NCI-H2171 treated with DMSO at 0.1 percent for 48 hours (cell line): ENCODE data around the gene PRPF40B.

Experiments used
- DNase-seq: peaks from one replicate; lab custom pipeline; 2025; lab: John Stamatoyannopoulos, UW

PRPF40B gene

DNA sequence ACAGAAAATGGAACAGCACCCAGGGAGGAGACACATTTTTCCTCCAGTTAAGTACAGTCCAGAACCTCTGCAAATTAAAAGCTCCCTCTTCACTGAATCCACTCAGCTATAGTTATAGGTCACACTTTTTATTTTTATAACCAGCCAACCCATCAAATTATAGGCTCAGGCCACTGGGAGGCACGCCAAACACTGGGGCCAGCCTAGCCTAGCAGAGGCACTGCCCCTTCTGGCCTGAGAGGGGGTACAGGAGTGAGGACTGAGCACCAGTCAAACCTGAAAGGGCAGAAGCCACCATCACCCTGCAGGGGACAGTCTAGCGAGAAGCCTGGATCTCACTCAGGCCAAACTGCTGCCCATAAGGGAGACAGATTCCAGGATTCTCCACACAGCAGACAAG, 64.6 kb downstream of the PRPF40B start:
- no peak for DNase-seq

DNA sequence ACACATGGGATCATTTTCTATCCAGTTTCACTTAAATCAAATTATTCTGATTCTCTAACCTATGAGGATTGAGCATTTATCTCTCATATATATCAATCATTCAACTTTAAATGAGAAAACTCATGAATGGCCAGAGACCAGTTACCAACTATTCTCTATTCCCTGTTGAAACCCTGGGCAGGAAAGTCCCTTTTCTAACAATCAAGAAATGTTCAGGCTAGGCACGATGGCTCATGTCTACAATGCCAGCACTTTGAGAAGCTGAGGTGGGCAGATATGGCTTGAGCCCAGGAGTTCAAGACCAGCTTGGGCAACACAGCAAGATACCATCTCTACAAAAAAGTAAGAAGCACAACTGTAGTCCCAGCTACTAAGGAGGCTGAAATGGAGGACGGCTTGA, 65.9 kb downstream of the PRPF40B start:
- no peak for DNase-seq

DNA sequence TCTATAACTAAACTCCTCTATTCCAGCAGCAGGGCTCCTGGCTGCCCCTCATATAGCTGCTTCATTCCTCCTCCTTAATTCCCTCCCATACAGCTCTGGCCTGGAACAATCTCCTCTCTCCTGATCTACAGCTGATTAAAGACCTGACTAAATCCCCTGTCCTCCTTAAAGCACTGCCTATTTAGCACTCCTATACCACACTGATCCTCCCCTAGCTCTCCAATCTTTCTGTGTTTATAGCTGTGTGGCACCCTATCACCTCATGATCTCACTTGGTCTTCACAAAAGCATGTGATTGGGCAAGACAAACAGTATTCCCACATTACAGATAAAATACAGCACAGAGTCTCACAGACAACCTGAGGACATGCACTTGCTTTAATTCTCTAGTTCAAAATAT, 66.4 kb downstream of the PRPF40B start:
- peak; percentile 23 for DNase-seq

DNA sequence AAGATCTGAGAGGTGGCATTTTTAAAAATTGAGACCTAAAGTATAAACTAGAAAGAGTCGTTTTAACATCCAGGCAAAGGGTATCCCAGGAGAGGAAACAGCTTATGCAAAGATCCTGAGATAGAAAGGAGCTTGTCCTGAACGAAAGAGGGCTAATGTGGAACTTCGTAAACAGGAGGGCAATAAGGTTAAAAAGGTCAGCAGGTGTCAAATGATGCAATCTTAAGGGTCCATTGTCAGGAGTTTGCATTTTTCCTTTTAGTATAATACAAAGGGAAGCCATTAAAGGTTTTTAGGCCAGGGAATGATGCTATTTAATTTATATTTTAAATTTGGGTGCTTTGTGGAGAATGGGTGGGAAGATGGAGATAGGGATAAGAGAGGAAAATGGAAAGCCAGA, 69.5 kb downstream of the PRPF40B start:
- no peak for DNase-seq

DNA sequence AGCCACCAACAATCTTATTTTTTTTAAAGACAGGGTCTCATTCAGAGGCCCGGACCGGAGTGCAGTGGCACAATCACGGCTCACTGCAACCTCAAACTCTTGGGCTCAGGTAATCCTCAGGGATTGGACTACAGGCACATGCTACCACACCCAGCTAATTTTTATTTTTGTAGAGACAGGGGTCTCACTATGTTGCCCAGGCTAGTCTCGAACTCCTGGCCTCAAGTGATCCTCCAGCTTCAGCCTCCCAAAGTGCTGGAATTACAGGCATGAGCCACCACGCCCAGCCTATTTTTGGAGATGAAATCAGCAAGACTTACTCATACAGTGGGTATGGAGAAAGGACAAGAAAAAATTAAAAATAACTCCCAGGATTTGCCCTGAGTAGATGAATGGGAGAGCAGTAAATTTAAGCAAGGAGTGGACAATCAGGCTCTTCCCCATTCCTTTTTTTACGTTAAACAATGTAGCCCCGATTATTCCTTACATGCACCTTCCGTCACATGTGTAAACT, 70.6 kb downstream of the PRPF40B start:
- no peak for DNase-seq
